ENCODE measurements around the gene PMFBP1. TPM values are rescaled to one million over a fixed set of nuclear protein-coding genes. Genes with fewer than 3 reads are reported as not detected.

PMFBP1 gene
- polyA plus RNA-seq, 1 donor: 4.7 TPM

DNA sequence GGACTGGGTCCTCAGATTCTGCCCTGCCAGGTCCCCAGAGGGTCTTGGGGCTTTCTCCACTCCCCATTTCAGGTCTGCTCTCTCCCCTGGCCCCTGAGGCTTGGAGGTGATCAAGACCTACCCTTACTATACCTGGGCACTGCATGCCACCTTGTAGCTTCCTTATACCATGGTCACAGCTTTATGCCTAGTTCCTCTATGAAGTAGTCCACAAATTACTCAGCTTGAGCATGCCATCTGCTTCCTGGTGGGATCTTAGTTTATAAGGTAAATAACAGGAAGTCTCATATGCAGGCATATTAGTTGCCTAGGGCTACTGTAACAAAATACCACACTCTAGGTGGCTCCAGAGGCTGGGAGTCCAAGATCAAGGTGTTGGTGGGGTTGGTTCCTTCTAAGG is 11.0 kb upstream of the PMFBP1 start:
- DNase-seq: no peak

DNA sequence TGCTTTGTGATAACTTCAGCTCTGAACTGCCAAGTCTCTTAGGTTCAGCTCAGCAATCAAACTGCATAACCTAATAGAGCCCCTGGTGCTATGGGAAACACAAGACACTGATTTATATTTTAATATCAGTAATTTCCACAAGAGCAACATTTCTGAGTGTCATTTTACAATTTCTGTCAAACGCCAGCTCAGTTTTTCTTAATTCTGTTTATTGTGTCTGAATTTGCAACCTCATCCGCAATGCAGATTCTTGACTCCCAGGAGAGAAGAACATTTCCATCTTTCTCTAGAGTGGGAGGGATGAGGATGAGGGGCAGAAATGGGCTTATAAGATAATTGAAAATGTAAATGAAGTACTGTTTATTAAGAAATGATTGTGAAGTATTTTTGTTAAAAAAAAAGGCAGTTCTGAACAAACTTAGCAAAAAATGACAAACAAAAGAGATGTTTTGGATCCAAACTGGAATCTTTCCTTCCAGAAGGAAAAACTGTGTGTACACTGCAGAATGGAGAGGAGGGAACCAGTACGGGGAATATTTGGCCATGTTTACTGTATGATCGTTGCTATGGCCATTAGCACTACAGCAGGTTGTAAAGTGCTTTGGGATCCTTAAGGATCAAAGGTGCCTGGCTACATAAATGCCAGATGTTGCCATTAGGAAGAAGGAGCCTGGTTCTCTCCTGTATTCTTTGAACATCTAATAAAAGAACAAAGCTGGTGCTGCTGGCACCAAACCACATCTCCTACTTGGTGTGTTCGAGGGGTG is 7.4 kb upstream of the PMFBP1 start:
- DNase-seq: no peak

DNA sequence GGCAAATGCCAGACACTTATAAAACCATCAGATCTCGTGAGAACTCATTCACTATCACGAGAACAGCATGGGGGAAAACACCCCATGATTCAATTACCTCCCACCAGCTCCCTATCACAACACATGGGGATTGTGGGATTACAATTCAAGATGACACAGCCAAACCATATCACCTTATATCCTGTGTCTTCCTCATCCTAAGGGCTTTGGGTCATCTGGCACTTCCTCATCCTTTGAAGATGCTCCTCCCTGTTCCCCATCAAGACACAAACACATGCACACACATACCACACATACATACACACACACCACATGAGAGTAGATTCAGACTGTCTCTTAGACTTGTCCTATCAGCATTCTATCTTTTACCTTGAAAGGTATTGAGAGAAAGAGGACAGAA is 2.8 kb upstream of the PMFBP1 start:
- DNase-seq: no peak

DNA sequence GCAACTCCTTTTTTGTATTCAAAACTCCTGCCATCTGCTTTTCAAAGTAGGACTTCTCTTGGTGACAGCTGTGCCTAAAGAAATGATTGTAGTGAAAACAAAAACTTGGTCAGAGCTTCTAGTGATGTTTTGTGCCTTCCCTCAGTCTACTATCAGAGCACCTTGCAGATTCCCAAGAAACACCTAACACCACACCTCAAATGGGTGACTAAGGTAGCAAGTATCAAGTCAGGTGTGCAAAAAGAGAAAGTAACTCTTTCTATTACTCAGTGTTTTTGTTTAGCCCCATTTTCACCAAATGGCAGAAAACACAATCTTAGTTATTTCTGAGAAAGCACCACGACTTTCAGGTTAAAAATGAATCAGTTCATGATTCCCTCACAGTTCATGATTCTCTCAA is 2.0 kb upstream of the PMFBP1 start:
- no peak for DNase-seq

DNA sequence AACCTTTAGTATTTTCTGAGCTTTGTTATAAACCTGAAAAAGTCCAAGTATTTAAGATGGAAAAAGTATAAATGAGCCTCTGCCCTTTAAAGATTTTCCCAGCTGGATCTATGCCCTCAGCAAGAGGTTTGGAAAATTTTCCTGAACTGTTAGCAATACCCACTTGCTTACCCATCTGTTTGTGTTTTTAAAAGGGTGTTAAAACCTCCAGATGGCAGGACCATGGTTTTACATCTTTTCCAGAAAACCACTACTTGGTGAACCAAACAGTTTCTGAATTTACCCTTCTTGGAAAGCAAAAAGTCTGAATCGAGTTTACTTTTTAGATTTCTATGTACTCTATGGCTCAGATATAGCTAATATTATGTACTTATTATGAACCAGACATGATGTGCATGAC is 719 bp downstream of the PMFBP1 start:
- no peak for DNase-seq

DNA sequence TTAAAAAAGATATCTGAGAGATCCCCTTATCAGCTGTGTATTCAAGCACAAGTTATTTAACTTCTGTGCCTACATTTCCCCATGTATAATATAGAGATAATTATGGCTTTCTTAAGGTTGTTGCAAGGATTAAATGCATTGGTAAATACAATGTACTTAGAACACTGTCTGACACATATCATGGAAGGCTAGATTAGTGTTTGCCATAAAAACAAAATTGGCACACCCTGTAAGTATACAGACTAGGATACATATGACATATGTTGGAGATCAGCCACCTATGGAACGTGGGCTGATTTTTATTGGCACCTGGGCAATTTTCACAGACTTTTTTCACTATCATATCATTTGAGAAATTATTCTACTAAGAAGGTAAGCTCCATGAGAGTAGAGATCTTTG is 2.2 kb downstream of the PMFBP1 start:
- no peak for DNase-seq

DNA sequence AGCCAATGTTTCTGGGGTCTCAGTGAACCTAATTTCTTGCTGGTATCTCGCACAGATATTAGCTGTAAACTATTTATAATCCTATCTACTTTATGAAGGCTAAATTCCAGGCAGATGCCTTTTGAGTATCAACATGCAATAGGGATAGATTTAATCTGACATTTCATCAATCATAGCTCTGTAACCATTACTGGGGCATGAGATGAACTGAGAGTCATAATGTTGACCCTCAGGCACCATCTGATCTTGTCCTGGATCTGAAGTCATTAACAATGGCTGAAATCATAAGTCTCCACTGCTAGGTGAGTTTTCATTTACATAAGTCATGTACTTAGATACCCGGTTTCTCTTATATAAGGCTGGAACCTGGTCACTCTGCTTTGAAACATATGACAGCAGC is 3.6 kb downstream of the PMFBP1 start:
- no peak for DNase-seq

DNA sequence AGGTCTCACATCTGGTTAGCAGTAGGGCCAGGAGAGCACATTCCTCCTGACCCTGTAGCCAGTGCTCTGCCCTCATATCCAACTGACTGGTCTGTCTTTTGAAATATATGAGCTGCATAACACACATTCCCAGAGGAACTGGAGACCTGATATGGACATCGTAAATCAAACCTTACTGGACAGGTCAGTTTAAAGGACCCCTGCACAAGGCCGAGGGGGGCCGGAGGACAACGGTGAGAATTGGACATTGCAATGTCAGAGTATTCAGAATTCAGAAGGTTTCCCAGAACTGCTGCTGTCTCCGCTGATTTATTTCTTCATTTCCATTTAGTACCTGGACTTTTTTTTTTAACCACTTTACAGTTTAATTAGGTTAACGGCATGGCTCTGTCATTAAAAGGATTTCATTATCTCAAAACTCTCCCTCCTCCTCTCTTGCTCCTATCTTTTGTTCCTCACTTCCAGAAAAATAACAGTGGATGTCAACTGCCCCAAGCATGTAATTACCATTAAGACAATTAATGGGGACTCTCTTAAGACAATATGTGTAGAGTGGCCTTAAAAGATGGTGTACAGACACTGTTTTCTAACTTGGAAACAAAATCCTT is 4.9 kb downstream of the PMFBP1 start:
- no peak for DNase-seq

DNA sequence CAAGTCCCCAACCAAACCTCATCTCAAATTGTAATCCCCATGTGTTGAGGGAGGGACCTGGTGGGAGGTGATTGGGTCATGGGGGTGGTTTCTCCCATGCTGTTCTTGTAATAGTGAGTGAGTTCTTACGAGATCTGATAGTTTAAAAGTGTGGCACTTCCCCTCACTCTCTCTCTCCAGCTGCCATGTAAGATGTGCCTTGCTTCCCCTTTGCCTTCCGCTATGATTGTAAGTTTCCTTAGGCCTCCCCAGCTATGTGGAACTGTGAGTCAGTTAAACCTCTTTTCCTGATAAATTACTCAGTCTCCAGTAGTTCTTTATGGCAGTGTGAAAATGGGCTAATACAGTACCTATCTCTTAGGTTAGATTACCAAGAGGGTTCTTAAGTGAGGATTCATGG is 5.8 kb downstream of the PMFBP1 start:
- no peak for DNase-seq

DNA sequence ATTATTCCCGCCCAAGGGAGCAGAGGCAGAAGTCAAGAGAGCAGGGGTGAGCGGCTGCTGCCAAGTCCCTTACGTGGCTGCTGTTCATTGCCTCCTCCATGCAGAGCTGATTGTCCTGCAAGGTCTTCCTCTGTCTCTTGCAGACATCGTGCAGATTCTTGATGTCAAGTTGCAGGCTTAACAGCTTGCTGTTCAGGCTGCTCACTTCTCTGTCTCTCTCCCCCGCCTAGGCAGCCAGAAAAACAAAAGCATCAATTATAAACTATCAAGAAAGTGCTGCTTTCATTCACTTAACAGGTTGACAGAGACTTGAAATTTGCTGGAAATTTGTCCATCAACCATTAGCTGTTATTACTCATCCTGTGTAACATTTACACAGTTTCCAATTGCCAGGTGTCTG is 7.3 kb downstream of the PMFBP1 start:
- no peak for DNase-seq

DNA sequence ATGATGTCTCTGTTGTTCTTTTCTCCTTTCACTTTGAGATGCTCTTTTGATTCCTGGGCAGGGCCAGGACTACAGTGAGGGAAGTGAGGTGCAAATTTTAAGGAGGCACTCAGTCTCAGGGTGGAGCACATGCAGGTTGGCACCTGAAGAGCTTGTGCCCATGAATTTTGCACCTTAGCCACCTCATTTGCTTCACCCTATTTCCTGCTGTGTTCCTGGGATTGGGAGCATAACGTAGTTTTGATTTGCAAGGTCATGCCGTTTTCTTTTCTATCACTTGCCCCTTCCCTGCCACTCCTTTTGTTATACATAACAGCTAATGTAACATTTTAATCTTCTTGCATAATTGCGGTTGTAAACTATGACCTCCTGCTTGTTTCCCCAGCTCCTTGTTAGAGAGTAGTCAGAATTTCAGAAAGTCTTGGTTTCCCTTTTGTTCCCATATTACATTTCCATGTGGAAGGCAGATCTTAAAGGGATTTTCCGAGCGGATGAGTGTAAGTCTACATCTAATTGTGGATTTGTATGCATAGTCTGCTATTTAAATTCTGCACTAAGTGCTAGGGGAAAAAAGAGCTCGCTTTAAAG is 9.8 kb downstream of the PMFBP1 start:
- DNase-seq: no peak

DNA sequence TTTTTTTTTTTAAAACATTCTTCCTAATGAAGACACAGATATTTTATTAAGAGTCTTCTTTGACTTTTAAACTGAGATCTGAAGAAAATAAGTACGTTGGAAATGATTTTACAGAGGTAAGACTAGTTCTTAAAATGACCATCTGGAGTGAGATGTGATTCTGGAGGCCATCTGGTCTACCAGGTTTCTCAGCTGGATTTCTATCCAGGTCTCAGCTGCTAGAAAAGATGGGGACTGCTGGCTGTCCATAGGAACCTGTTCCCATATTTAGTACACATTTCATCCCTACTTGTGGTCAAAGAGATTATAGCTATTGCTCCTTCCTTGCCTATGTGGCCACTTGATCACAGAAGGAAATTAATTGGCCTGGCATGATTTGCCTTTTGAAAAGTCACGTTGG is 12.2 kb downstream of the PMFBP1 start:
- no peak for DNase-seq

DNA sequence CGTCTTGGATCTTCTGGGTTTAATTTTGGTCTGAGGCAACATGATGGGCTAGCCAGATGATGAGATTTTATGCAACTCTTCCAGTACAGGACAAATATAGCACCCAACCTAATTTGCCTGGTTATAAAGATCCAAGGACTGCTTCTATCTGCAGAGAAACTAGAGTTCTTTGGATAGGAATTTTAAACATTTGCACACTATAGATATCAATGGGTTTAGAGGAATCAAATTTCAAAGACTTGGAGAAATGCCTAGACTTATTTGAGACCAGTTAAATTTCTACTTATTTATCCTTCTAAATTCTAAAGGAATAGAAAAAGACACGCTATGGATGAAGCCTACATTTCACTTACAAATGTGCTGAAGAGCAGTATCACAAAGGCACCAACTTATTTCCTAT is 12.6 kb downstream of the PMFBP1 start:
- DNase-seq: no peak

DNA sequence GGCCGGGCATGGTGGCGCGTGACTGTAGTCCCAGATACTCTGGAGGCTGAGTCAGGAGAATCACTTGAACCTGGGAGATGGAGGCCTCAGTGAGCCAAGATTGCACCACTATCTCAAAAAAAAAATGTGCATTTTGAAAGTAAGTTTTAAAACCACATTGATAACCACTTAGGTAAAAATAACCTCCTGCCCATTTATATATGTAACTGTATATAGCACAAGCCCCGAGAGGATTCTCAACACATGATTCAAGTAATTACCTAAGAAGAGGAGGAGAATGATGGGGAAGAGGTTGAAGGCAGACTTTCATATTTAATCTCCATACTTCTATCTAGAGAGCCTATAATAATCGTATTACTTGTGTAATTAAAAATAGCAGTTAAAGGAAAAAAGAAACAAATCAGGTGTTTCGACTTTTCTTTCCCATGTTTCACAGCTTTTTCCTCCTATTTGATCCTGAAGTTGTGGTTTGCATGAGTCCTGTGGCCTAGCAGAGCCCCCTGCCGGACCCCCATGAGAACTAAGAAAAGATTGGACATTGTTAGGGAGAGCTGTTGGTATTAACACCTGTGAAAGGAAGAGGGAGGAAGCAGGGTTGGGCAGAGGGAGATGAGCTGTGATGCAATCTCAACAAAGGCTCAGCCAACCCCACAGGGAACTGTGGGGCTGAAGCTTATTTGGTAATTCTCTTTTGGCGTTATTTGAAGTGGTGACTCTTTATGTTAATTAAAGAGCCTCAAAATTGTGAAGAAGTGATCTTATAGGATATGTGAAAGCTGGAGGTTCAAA is 22.1 kb downstream of the PMFBP1 start:
- DNase-seq: no peak

DNA sequence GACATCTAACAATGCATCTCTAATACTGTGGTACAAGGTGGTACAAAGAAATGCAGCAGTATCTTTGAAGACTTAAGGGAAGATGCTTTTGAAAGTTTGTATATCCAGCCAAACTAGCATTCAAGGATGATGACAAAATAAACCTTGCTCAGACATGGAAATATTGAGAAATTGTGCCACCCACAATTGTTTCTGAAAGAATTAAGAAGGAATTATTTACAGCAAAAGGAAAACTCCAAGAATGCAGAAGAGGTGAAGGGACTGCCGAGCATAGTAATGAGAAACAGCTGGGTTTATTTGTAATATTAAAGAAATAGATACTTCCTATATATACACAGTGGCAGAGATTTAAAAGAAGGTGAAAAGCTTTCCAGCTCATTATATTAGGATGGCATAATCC is 29.5 kb downstream of the PMFBP1 start:
- DNase-seq: no peak

DNA sequence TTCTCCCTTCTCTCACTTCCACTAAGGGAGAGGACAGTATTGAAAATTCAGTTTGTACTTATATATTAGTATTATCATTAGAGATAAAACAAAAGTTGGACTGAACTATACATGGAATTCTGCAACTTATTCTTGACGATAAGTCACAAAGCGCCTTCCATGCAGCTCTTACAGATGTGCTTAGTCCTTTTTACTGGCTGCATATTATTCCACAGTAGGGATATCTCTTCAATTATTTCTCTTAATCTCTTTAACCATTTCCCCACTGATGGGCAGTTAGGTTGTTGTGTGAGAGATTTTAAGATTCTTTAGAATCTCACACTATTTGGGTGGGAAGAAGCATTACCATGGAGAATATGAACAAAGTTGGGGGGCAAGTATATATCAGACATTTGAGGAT is 32.0 kb downstream of the PMFBP1 start:
- DNase-seq: no peak

DNA sequence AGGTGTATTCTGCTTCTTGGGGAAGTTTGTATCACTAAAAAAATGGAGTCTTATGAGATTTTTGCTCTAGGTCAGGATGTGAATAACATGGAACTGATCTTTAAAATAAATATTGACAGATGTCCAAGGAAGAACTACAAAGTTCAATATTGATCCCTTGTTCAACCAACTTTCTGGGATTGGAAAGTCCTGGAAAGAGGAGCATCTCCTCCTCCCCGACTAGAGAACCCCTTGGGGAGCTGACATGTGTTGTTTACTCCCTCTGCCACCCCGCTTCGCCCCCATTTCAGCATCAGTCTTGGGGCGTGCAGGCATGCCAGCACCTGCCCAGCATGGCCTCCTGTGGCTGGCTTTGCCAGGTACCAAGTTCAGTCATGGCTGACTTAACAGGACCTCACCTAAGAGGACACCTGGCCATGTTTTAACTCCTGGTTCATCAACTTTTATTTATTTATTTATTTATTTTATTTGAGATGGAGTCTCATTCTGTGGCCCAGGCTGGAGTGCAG is 33.8 kb downstream of the PMFBP1 start:
- DNase-seq: no peak

DNA sequence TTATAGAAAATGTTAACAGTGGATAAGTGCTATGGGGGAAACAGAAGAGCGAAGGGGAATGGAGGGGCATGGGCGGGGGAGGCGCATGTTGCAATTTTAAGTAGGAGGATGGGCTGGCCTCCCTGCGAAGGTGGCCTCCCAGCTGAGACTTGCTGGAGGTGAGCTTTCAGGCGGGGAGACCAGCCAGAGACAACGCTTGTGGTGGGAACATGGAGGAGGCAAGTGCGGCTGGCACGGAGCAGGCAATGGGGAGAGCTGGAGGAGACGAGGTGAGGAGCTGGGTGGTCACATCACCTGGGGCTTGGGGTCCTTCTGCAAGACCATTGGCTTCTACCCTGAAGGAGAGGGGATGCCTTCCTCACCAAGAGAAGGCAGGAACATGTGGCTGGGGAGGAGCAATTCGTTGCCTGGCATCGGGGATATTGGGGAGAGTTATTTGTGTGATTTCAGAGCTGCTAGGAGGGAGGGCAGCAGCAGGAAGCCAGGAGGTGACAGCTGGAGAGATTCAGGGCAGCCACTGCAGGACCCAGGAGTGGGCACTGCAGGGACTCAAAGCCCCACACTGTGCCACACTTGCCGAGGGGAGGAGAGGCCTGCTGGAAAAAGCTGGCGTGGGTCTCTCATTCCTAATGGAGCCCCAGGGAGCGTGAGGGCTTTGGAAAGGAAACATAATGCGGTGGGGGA is 34.4 kb downstream of the PMFBP1 start:
- no peak for DNase-seq

DNA sequence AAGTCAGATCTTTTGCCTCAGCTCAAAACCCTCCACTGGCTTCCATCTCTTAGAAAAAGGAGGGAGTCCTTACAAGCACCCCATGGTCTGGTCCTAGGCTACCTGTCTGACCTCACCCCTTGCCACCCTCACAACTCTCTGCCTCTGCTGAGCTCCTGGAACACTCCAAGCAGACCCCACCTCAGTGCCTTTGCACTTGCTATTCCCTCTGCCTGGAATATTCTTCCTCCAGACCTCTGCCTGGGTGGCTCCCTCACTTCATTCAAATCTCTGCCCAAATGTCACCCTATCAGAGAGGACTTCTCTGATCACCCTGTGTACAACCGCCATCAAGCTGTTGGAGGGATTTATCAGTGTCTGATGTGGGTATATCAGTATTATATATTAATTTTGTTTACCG is 37.4 kb downstream of the PMFBP1 start:
- no peak for DNase-seq

DNA sequence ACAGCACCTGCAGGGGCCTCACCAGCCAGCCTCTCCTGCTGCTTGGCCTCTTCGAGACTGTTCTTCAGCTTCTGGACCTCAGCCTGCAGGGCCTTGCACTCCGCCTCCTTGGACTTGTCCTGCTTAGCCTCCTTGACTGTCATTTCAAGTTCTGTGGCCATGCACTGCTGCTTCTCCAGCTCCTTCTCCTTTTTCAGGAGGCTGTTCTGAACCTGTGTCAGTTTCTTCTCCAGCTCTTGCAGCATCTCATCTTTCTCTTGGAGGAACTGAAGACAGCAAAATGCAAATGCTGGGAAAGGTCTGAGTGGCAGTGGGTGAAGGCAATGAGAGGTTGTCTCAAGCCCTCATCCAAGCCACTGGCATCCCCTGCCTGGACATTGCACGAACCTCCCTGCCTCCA is 39.2 kb downstream of the PMFBP1 start:
- no peak for DNase-seq

DNA sequence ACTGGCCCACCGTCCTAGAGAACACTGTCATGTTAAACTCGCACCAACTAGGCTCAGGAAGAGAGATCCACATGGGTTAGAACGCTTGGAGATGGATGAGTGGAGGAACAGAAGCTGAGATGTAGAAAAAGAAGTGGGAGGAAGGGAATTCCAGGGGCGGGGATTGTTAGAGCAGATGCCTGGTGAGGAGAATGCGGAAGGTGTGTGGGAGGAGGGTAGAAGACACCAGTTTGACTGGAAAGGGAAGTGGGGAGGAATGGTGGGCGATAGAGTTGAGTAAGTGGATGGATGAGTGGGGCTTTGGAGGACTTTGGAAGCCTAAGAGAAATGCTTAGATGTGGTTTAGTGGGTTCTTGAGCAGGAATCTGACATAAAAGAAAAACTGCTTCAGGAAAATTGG is 40.9 kb downstream of the PMFBP1 start:
- no peak for DNase-seq

DNA sequence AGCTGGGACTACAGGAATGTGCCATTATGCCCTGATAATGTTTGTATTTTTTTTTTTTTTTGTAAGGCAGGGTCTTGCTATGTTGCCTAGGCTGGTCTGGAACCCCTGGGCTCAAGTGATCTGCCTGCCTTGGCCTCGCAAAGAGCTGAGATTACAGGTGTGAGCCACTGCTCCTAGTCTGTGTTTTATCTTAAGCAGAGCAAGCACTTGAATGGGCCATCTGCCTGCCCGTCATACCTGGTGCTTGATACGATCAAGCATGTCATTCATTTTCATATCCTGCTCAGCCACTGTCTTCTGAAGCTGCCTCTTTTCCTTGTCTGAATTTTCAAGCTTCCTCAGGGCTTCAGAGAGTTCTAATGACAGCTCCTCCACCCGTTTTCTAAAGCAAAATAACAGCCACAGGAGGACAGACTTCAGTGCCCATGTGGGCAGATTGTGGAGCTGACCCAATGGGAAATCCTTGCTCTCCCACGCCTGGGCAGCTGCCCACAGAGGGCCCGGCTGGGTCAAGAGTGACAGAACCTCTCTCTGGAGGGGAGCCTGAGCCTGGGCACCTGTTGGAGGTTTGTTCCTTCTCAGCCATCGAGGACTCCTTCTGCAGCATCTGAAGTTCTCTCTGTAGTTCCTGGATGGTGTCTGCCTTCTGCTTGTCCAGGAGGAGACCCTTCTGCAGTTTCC is 41.8 kb downstream of the PMFBP1 start:
- no peak for DNase-seq

Data from left kidney (tissue), 2 donors.